ENCODE data around the gene FCHO1. TPM values are rescaled to one million over a fixed set of nuclear protein-coding genes. Genes with fewer than 3 reads are reported as not detected.

FCHO1 gene
- total RNA-seq, 4 donors from 2014 or later, result 0.13 to 2.1 (median 0.51) TPM; not detected in 1

GRCh38 chr19:17724655-17725054 is 26.6 kb upstream of the FCHO1 start:
- no peak for TF ChIP-seq CTCF (IDR thresholded peaks at IDR 0.05 in 4 of 5, conservative IDR thresholded peaks at IDR 0.05 in 1 of 5)
- TF ChIP-seq POLR2A (IDR thresholded peaks at IDR 0.05), result no peak
- Histone ChIP-seq H3K4me3 (no peak overlapping the region), H3K4me1 (peaks cover 17 to 23% of the 10 kb centered on the region in 2 donors), H3K27ac (no peak overlapping the region), H3K36me3 (peaks cover 0 to 54% of the 10 kb centered on the region in 2 donors), H3K27me3 (no peaks in the 10 kb centered on the region), H3K9me3 (no peaks in the 10 kb centered on the region)
- intact Hi-C loops (cut with DNase I; ENCODE audit: low total_unique reads), result no loop called here
- DNase-seq (no peak), ATAC-seq (no peak)
- in situ Hi-C loops (cut with MboI; ENCODE audit: low sequenced_read_pairs in 4 of 4), result no loop called here

GRCh38 chr19:17725422-17726078 is 25.7 kb upstream of the FCHO1 start:
- H3K4me3 ChIP-seq, result no peak overlapping the region
- no peak overlapping the region for H3K27ac ChIP-seq
- TF ChIP-seq POLR2A (IDR thresholded peaks at IDR 0.05) (no peak), CTCF (IDR thresholded peaks at IDR 0.05 in 4 of 5, conservative IDR thresholded peaks at IDR 0.05 in 1 of 5) (no peak)
- H3K27me3 ChIP-seq, result no peaks in the 10 kb centered on the region
- H3K9me3 ChIP-seq, result no peaks in the 10 kb centered on the region
- no peak for ATAC-seq
- H3K4me1 ChIP-seq, result peaks cover 11 to 15% of the 10 kb centered on the region in 2 donors
- in situ Hi-C loops (cut with MboI; ENCODE audit: low sequenced_read_pairs in 4 of 4) (no loop called here), intact Hi-C loops (cut with DNase I; ENCODE audit: low total_unique reads) (no loop called here)
- H3K36me3 ChIP-seq, result peaks cover 0 to 63% of the 10 kb centered on the region in 2 donors
- DNase-seq, result no peak

GRCh38 chr19:17726136-17726741 is 25.0 kb upstream of the FCHO1 start:
- intact Hi-C loops (cut with DNase I; ENCODE audit: low total_unique reads), result no loop called here
- in situ Hi-C loops (cut with MboI; ENCODE audit: low sequenced_read_pairs in 4 of 4), result no loop called here
- Histone ChIP-seq H3K27me3 (no peaks in the 10 kb centered on the region), H3K4me1 (peaks cover 5 to 8% of the 10 kb centered on the region in 2 donors), H3K36me3 (peaks cover 0 to 69% of the 10 kb centered on the region in 2 donors), H3K4me3 (no peak overlapping the region), H3K9me3 (no peaks in the 10 kb centered on the region), H3K27ac (no peak overlapping the region)
- ATAC-seq, result no peak
- no peak for TF ChIP-seq CTCF (IDR thresholded peaks at IDR 0.05 in 4 of 5, conservative IDR thresholded peaks at IDR 0.05 in 1 of 5)
- DNase-seq, result no peak

GRCh38 chr19:17726964-17727773 is 24.1 kb upstream of the FCHO1 start:
- no peak for ATAC-seq

More at GRCh38 chr19:17726964-17727773, 24.1 kb upstream of the FCHO1 start:
- in situ Hi-C loops (cut with MboI; ENCODE audit: low sequenced_read_pairs in 4 of 4), result no loop called here
- Histone ChIP-seq H3K36me3 (peaks cover 0 to 79% of the 10 kb centered on the region in 2 donors), H3K4me3 (no peak overlapping the region), H3K4me1 (peaks cover 0 to 3% of the 10 kb centered on the region in 2 donors), H3K27ac (no peak overlapping the region), H3K9me3 (no peaks in the 10 kb centered on the region), H3K27me3 (no peaks in the 10 kb centered on the region)
- intact Hi-C loops (cut with DNase I; ENCODE audit: low total_unique reads), result no loop called here
- no peak for DNase-seq
- TF ChIP-seq POLR2A (IDR thresholded peaks at IDR 0.05) (no peak), CTCF (IDR thresholded peaks at IDR 0.05 in 4 of 5, conservative IDR thresholded peaks at IDR 0.05 in 1 of 5) (no peak)

Measured in gastrocnemius medialis (tissue), 4 donors.